ENCODE measurements around the gene PLCL1.

Gene PLCL1

GRCh38 chr2:197804758-197805714 is 643 bp downstream of the PLCL1 start:
- Histone ChIP-seq H3K4me3 (peak overlapping the region; percentile 82), H3K9ac (ENCODE audit: insufficient read length) (no peak overlapping the region), H3K27ac (no peak overlapping the region), H3K36me3 (ENCODE audit: insufficient read depth, low read length) (no peaks in the 10 kb centered on the region), H3K9me3 (ENCODE audit: low read depth, low read length) (no peaks in the 10 kb centered on the region)
- TF ChIP-seq POLR2AphosphoS5 (IDR thresholded peaks at IDR 0.05; ENCODE audit: borderline replicate concordance, low read depth, low read length) (no peak), FOXP2 (optimal IDR thresholded peaks at IDR 0.05; ENCODE audit: control extremely low read depth, extremely low read length, insufficient read depth) (no peak), EZH2 (IDR thresholded peaks at IDR 0.05) (no peak)
- DNase-seq (ENCODE audit: low read depth, low spot score) = no peak

GRCh38 chr2:197805715-197806633 is 1.6 kb downstream of the PLCL1 start:
- no peak for TF ChIP-seq FOXP2 (optimal IDR thresholded peaks at IDR 0.05; ENCODE audit: control extremely low read depth, extremely low read length, insufficient read depth)
- no peak for TF ChIP-seq EZH2 (IDR thresholded peaks at IDR 0.05)
- H3K36me3 ChIP-seq (ENCODE audit: insufficient read depth, low read length) = no peaks in the 10 kb centered on the region
- no peaks in the 10 kb centered on the region for H3K9me3 ChIP-seq (ENCODE audit: low read depth, low read length)
- no peak overlapping the region for H3K27ac ChIP-seq
- no peak overlapping the region for H3K9ac ChIP-seq (ENCODE audit: insufficient read length)
- no peak for DNase-seq (ENCODE audit: low read depth, low spot score)
- no peak overlapping the region for H3K4me3 ChIP-seq

- no peak overlapping the region for H3K9ac ChIP-seq (ENCODE audit: insufficient read length)
- no peak overlapping the region for H3K27ac ChIP-seq
- DNase-seq (ENCODE audit: low read depth, low spot score) = no peak
- no peaks in the 10 kb centered on the region for H3K36me3 ChIP-seq (ENCODE audit: insufficient read depth, low read length)
- no peak overlapping the region for H3K4me3 ChIP-seq
- TF ChIP-seq EZH2 (IDR thresholded peaks at IDR 0.05) = no peak
- no peak for TF ChIP-seq FOXP2 (optimal IDR thresholded peaks at IDR 0.05; ENCODE audit: control extremely low read depth, extremely low read length, insufficient read depth)
- TF ChIP-seq POLR2AphosphoS5 (IDR thresholded peaks at IDR 0.05; ENCODE audit: borderline replicate concordance, low read depth, low read length) = no peak
- no peaks in the 10 kb centered on the region for H3K9me3 ChIP-seq (ENCODE audit: low read depth, low read length)
Measured at GRCh38 chr2:197809064-197809463, 4.7 kb downstream of the PLCL1 start.

- H3K36me3 ChIP-seq (ENCODE audit: insufficient read depth, low read length) = no peaks in the 10 kb centered on the region
- H3K9ac ChIP-seq (ENCODE audit: insufficient read length) = no peak overlapping the region
- H3K9me3 ChIP-seq (ENCODE audit: low read depth, low read length) = no peaks in the 10 kb centered on the region
- no peak overlapping the region for H3K27ac ChIP-seq
- H3K4me3 ChIP-seq = no peak overlapping the region
- no peak for DNase-seq (ENCODE audit: low read depth, low spot score)
- no peak for TF ChIP-seq FOXP2 (optimal IDR thresholded peaks at IDR 0.05; ENCODE audit: control extremely low read depth, extremely low read length, insufficient read depth)
- no peak for TF ChIP-seq EZH2 (IDR thresholded peaks at IDR 0.05)
- no peak for TF ChIP-seq POLR2AphosphoS5 (IDR thresholded peaks at IDR 0.05; ENCODE audit: borderline replicate concordance, low read depth, low read length)
Measured at GRCh38 chr2:197810016-197810415, 5.6 kb downstream of the PLCL1 start.

- no peak overlapping the region for H3K27ac ChIP-seq
- H3K4me3 ChIP-seq = no peak overlapping the region
- DNase-seq (ENCODE audit: low read depth, low spot score) = no peak
- no peaks in the 10 kb centered on the region for H3K36me3 ChIP-seq (ENCODE audit: insufficient read depth, low read length)
- no peaks in the 10 kb centered on the region for H3K9me3 ChIP-seq (ENCODE audit: low read depth, low read length)
- H3K9ac ChIP-seq (ENCODE audit: insufficient read length) = no peak overlapping the region
- no peak for TF ChIP-seq EZH2 (IDR thresholded peaks at IDR 0.05)
- no peak for TF ChIP-seq FOXP2 (optimal IDR thresholded peaks at IDR 0.05; ENCODE audit: control extremely low read depth, extremely low read length, insufficient read depth)
- TF ChIP-seq POLR2AphosphoS5 (IDR thresholded peaks at IDR 0.05; ENCODE audit: borderline replicate concordance, low read depth, low read length) = no peak
Measured at GRCh38 chr2:197810491-197810890, 6.1 kb downstream of the PLCL1 start.

- Histone ChIP-seq H3K9ac (ENCODE audit: insufficient read length) (no peak overlapping the region), H3K27ac (no peak overlapping the region), H3K9me3 (ENCODE audit: low read depth, low read length) (no peaks in the 10 kb centered on the region), H3K4me3 (no peak overlapping the region), H3K36me3 (ENCODE audit: insufficient read depth, low read length) (no peaks in the 10 kb centered on the region)
- TF ChIP-seq FOXP2 (optimal IDR thresholded peaks at IDR 0.05; ENCODE audit: control extremely low read depth, extremely low read length, insufficient read depth) (no peak), POLR2AphosphoS5 (IDR thresholded peaks at IDR 0.05; ENCODE audit: borderline replicate concordance, low read depth, low read length) (no peak), EZH2 (IDR thresholded peaks at IDR 0.05) (no peak)
- no peak for DNase-seq (ENCODE audit: low read depth, low spot score)
Measured at GRCh38 chr2:197813093-197813787, 8.8 kb downstream of the PLCL1 start.

GRCh38 chr2:197814526-197814925 is 10.1 kb downstream of the PLCL1 start:
- DNase-seq (ENCODE audit: low read depth, low spot score) = no peak
- Histone ChIP-seq H3K36me3 (ENCODE audit: insufficient read depth, low read length) (no peaks in the 10 kb centered on the region), H3K9me3 (ENCODE audit: low read depth, low read length) (no peaks in the 10 kb centered on the region), H3K4me3 (no peak overlapping the region), H3K9ac (ENCODE audit: insufficient read length) (no peak overlapping the region), H3K27ac (no peak overlapping the region)
- TF ChIP-seq POLR2AphosphoS5 (IDR thresholded peaks at IDR 0.05; ENCODE audit: borderline replicate concordance, low read depth, low read length) (no peak), FOXP2 (optimal IDR thresholded peaks at IDR 0.05; ENCODE audit: control extremely low read depth, extremely low read length, insufficient read depth) (no peak), EZH2 (IDR thresholded peaks at IDR 0.05) (no peak)

Data from SK-N-MC (cell line).